ENCODE measurements around the gene PIEZO1. TPM values are rescaled to one million over a fixed set of nuclear protein-coding genes. Genes with fewer than 3 reads are reported as not detected.

Gene PIEZO1
- total RNA-seq, 1 experiment from 2014 or later = 391 TPM

DNA sequence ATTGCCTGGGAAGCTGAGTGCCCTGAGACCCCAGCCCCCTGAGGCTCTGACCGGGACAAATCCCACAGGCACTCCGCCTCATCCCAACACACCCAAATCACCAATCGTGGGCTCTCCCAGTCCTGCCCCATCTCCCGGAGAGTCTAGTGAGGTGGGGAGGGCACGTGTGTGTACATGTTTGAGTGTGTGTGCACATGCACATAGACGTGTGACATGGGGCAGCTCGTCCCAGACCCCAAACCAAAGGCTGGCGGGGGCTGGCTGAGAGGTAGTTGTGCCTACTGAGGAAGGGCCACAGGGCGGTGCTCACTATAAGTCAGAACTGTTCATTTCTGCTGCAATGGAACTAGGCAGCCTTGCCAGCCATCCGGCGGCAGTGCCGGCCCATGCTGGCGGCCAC lies 107.3 kb downstream of the PIEZO1 start:
- Histone ChIP-seq H3K79me2 (ENCODE audit: low read depth) (no peaks in the 10 kb centered on the region), H3K4me1 (replicated peaks; ENCODE audit: insufficient read depth) (peaks cover 16% of the 10 kb centered on the region), H2AFZ (no peak overlapping the region), H3K9me3 (ENCODE audit: insufficient read depth, low read depth) (no peaks in the 10 kb centered on the region), H3K4me3 (no peak overlapping the region), H4K20me1 (ENCODE audit: insufficient read depth) (no peaks in the 10 kb centered on the region; the same call in 1 of the 2 replicates), H3K4me2 (no peak overlapping the region), H3K9me2 (ENCODE audit: insufficient read depth) (no peaks in the 10 kb centered on the region), H3F3A (ENCODE audit: insufficient read depth, low read depth) (peaks cover 8% of the 10 kb centered on the region; the same call in 1 of the 2 replicates), H3K36me3 (ENCODE audit: low read depth) (no peaks in the 10 kb centered on the region), H3K27me3 (ENCODE audit: insufficient read depth, low read depth) (no peaks in the 10 kb centered on the region), H3K27ac (no peak overlapping the region)
- DNase-seq = no peak
- ChIA-PET POLR2A (ENCODE audit: unreplicated experiment) (no interaction called here), CTCF (no interaction called here)
- BruUV-seq (replicated peaks) = no TSS peak
- intact Hi-C loops (cut with micrococcal nuclease; ENCODE audit: unreplicated experiment) = no loop called here
- TF ChIP-seq, protein P1, sequence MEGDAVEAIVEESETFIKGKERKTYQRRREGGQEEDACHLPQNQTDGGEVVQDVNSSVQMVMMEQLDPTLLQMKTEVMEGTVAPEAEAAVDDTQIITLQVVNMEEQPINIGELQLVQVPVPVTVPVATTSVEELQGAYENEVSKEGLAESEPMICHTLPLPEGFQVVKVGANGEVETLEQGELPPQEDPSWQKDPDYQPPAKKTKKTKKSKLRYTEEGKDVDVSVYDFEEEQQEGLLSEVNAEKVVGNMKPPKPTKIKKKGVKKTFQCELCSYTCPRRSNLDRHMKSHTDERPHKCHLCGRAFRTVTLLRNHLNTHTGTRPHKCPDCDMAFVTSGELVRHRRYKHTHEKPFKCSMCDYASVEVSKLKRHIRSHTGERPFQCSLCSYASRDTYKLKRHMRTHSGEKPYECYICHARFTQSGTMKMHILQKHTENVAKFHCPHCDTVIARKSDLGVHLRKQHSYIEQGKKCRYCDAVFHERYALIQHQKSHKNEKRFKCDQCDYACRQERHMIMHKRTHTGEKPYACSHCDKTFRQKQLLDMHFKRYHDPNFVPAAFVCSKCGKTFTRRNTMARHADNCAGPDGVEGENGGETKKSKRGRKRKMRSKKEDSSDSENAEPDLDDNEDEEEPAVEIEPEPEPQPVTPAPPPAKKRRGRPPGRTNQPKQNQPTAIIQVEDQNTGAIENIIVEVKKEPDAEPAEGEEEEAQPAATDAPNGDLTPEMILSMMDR (conservative IDR thresholded peaks at IDR 0.05) = no peak
- no peak for TF ChIP-seq EZH2 (IDR thresholded peaks at IDR 0.05; ENCODE audit: low read depth)

DNA sequence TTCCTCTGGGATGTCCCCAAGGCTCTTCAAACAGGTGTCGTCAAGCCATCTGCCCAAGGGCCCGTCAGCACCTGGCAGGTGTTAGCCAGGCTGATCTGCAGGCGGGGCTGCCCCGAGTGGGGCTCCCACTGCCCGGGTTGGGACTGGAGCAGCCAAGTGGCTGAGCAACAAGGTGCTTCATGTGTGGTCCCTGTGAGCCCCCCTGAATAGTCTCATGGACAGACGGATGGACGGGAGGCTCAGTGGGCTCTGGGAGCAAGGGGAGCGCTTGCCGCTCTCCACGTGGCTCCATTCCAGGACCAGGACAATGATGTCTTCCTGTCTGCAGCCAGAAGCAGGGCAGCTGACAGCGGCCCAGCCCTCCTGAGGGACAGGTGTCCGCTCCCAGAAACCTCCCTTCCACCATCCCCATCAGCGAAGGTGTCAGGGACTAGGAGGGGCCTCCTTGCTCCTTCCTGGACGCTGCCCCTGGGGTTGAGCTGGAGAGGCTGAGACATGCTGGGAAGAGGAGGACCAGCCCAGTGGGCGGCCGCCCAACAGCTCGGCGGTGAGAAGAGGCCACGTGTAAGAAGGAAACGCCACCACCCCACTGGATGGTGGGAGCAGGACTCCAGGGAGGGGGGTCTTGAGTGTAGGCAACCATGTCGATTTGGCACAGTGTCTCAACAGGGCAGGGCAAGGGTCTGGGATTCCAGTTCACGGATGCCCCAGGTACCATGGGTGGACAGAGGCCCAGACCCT lies 108.3 kb downstream of the PIEZO1 start:
- CTCF ChIA-PET = no interaction called here

DNA sequence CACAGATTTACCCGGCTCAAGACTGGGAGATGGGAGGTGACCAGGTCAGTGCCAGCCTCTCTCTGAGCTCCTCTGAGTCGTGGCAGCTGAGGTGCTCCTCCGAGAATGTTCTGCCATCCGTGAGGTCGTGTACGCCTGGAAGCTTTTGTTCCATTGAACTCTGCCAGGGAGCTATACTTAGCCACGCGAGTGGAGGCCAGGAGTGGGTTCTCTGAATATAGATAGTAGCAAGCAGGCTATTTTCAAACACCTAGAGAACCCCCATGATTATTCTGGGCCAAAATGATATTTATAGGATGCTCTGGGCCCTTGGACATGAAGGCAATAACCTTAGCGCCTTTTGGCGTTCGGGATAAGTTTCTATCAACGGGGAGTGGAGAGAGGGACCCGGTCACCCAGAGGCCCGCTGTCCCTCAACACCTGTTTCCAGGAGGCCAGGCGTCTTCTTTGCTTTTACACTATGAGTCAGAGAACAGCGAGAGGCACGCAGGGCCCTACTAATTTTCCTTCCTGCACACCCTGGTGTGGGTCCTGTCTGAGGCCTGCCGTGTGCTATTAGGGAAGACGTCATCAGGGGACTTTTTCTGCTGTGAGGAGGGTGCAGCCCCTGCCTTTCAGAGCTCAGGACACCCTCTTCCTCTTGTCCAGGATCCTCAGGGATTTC lies 111.2 kb downstream of the PIEZO1 start:
- Histone ChIP-seq H3K36me3 (ENCODE audit: low read depth) (no peaks in the 10 kb centered on the region), H3K4me3 (no peak overlapping the region), H3K27me3 (ENCODE audit: insufficient read depth, low read depth) (no peaks in the 10 kb centered on the region), H3K9me2 (ENCODE audit: insufficient read depth) (no peaks in the 10 kb centered on the region), H3K4me1 (replicated peaks; ENCODE audit: insufficient read depth) (peaks cover 4% of the 10 kb centered on the region; the same call in 1 of the 2 replicates), H3K27ac (no peak overlapping the region), H3K79me2 (ENCODE audit: low read depth) (no peaks in the 10 kb centered on the region), H3K4me2 (no peak overlapping the region), H4K20me1 (ENCODE audit: insufficient read depth) (no peaks in the 10 kb centered on the region; the same call in 1 of the 2 replicates), H2AFZ (no peak overlapping the region), H3F3A (ENCODE audit: insufficient read depth, low read depth) (0 out of 2 replicates have a peak, but pooled peaks cover 2% of the 10 kb centered on the region), H3K9me3 (ENCODE audit: insufficient read depth, low read depth) (no peaks in the 10 kb centered on the region)
- POLR2A ChIA-PET (ENCODE audit: unreplicated experiment) = no interaction called here
- intact Hi-C loops (cut with micrococcal nuclease; ENCODE audit: unreplicated experiment) = no loop called here
- CTCF ChIA-PET = no interaction called here
- no peak for DNase-seq
- no TSS peak for BruUV-seq (replicated peaks)
- TF ChIP-seq, protein P1 (conservative IDR thresholded peaks at IDR 0.05) = no peak
- no peak for TF ChIP-seq EZH2 (IDR thresholded peaks at IDR 0.05; ENCODE audit: low read depth)

More for the DNA sequence above, 108.3 kb downstream of the PIEZO1 start:
- no peaks in the 10 kb centered on the region for H3K79me2 ChIP-seq (ENCODE audit: low read depth)
- no peaks in the 10 kb centered on the region; the same call in 1 of the 2 replicates for H4K20me1 ChIP-seq (ENCODE audit: insufficient read depth)
- peaks cover 16% of the 10 kb centered on the region for H3K4me1 ChIP-seq (replicated peaks; ENCODE audit: insufficient read depth)
- no peak overlapping the region for H3K4me3 ChIP-seq
- H3K9me3 ChIP-seq (ENCODE audit: insufficient read depth, low read depth) = no peaks in the 10 kb centered on the region
- H3F3A ChIP-seq (ENCODE audit: insufficient read depth, low read depth) = peaks cover 8% of the 10 kb centered on the region; the same call in 1 of the 2 replicates
- TF ChIP-seq EZH2 (IDR thresholded peaks at IDR 0.05; ENCODE audit: low read depth) = no peak
- TF ChIP-seq, protein P1 (conservative IDR thresholded peaks at IDR 0.05) = no peak
- POLR2A ChIA-PET (ENCODE audit: unreplicated experiment) = no interaction called here
- no peaks in the 10 kb centered on the region for H3K27me3 ChIP-seq (ENCODE audit: insufficient read depth, low read depth)
- H2AFZ ChIP-seq = no peak overlapping the region
- no peak overlapping the region for H3K4me2 ChIP-seq
- no peak for DNase-seq
- H3K36me3 ChIP-seq (ENCODE audit: low read depth) = no peaks in the 10 kb centered on the region
- H3K27ac ChIP-seq = no peak overlapping the region
- intact Hi-C loops (cut with micrococcal nuclease; ENCODE audit: unreplicated experiment) = no loop called here
- no TSS peak for BruUV-seq (replicated peaks)
- H3K9me2 ChIP-seq (ENCODE audit: insufficient read depth) = no peaks in the 10 kb centered on the region

Data from PC-9 (cell line).